Keratinocyte (primary cell): Measurements from ENCODE around the gene RIPK1. TPM values are rescaled to one million over a fixed set of nuclear protein-coding genes. Genes with fewer than 3 reads are reported as not detected.

Source experiments
- DNase-seq: peaks from one replicate; pipeline ENCODE4 v3.0.0-alpha.2; 2011; ENCODE audit warnings: low read depth, missing footprints, low spot score
- FAIRE-seq: peaks from 2 replicates; lab custom pipeline; 2011; peaks lifted over from hg19 to GRCh38; lab: Jason Lieb, UNC
- H2AFZ ChIP-seq: 2 replicates; pipeline ENCODE4 v1.6.0; 2012; ENCODE audit warnings: low read length, control low read depth, inconsistent platforms; ENCODE audit not compliant: control insufficient read depth
- H3K27ac ChIP-seq: 2 replicates; pipeline ENCODE4 v1.5.1; 2011; ENCODE audit warnings: low read length; ENCODE audit not compliant: control insufficient read depth, insufficient read depth
- H3K27me3 ChIP-seq: 3 replicates; pipeline ENCODE4 v1.6.0; 2011; ENCODE audit warnings: low read length; ENCODE audit not compliant: control insufficient read depth, insufficient read depth; ENCODE audit errors: extremely low read depth
- H3K36me3 ChIP-seq, 2 experiments: 2 replicates in 1 of 2; 3 replicates in 1 of 2; pipeline ENCODE4 v1.5.1; 2011; ENCODE audit warnings: low read length in 2 of 2, mild to moderate bottlenecking in 1 of 2; ENCODE audit not compliant: control insufficient read depth in 2 of 2, insufficient read depth in 2 of 2; ENCODE audit errors: extremely low read depth in 1 of 2
- H3K4me1 ChIP-seq: 3 replicates; pipeline ENCODE4 v1.5.1; 2011; ENCODE audit warnings: low read length; ENCODE audit not compliant: control insufficient read depth, insufficient read depth; ENCODE audit errors: extremely low read depth
- H3K4me2 ChIP-seq: 3 replicates; pipeline ENCODE4 v1.6.0; 2011; ENCODE audit warnings: low read depth, low read length; ENCODE audit not compliant: control insufficient read depth, insufficient read depth; ENCODE audit errors: extremely low read depth
- H3K4me3 ChIP-seq, 3 experiments: fragments of 200-600 bp in 1 of 3; sonication (generic) in 1 of 3; 2 replicates in 2 of 3; 3 replicates in 1 of 3; pipeline ENCODE4 v1.5.1; 2011 to 2016; ENCODE audit warnings: low read length in 3 of 3, mild to moderate bottlenecking in 3 of 3, control low read depth in 2 of 3, inconsistent platforms in 1 of 3, low read depth in 1 of 3, mixed read lengths in 1 of 3, mixed run types in 1 of 3, moderate library complexity in 1 of 3; ENCODE audit not compliant: control insufficient read depth in 2 of 3, insufficient read depth in 2 of 3; ENCODE audit errors: extremely low read depth in 1 of 3
- H3K79me2 ChIP-seq: 2 replicates; pipeline ENCODE4 v1.6.0; 2012; ENCODE audit warnings: low read length; ENCODE audit not compliant: control insufficient read depth, insufficient read depth
- H3K9ac ChIP-seq: 3 replicates; pipeline ENCODE4 v1.6.0; 2011; ENCODE audit warnings: low read length; ENCODE audit not compliant: control insufficient read depth, insufficient read depth; ENCODE audit errors: extremely low read depth
- H3K9me1 ChIP-seq: 3 replicates; pipeline ENCODE4 v1.6.0; 2011; ENCODE audit warnings: low read length; ENCODE audit not compliant: control insufficient read depth, insufficient read depth; ENCODE audit errors: extremely low read depth
- H3K9me3 ChIP-seq: 2 replicates; pipeline ENCODE4 v1.5.1; 2012; ENCODE audit warnings: low read depth, low read length; ENCODE audit not compliant: control insufficient read depth
- H4K20me1 ChIP-seq: 3 replicates; pipeline ENCODE4 v1.6.0; 2011; ENCODE audit warnings: low read length; ENCODE audit not compliant: control insufficient read depth, insufficient read depth; ENCODE audit errors: extremely low read depth
- CTCF ChIP-seq, 3 experiments: IDR thresholded peaks in 1 of 3; conservative IDR thresholded peaks in 1 of 3; optimal IDR thresholded peaks in 1 of 3; 2 replicates in 2 of 3; 3 replicates in 1 of 3; pipeline versions ENCODE3 to v1.5.1; 2011; ENCODE audit warnings: low read length in 3 of 3, mild to moderate bottlenecking in 3 of 3, moderate library complexity in 2 of 3, control low read depth in 1 of 3, inconsistent platforms in 1 of 3; ENCODE audit not compliant: insufficient read depth in 2 of 3; ENCODE audit errors: extremely low read depth in 1 of 3
- EZH2 ChIP-seq: IDR thresholded peaks from one replicate; pipeline ENCODE4 v1.6.1; 2012; ENCODE audit warnings: inconsistent platforms, mild to moderate bottlenecking, low read length, moderate library complexity
- dilution Hi-C: fragments of 300-500 bp; cut with MboI; formaldehyde crosslinking; loops from one replicate; pipeline ENCODE4 v1.7.0; 2020; ENCODE audit warnings: low sequenced_read_pairs; ENCODE audit not compliant: extremely low pct_ligation_motif_present
- polyA plus RNA-seq, 5 experiments: library from polyadenylated mRNA; depleted of rRNA in 3 of 5; stranded (reverse) in 3 of 5; stranded (forward) in 1 of 5; unstranded in 1 of 5; fragments of >200 nt; gene quantifications; 1 replicate in 1 of 5; 2 replicates in 3 of 5; 3 replicates in 1 of 5; pipeline versions ENCODE4 v1.2.1 to v1.2.3, GENCODE V29; 2011 to 2012; ENCODE audit warnings: missing spikeins in 2 of 5, low read depth in 1 of 5, low replicate concordance in 1 of 5

RIPK1 gene
- polyA plus RNA-seq, 1 donor (not counting 4 experiments of a cell fraction or from before 2014, with no cell fraction given): 13.8 TPM

DNA sequence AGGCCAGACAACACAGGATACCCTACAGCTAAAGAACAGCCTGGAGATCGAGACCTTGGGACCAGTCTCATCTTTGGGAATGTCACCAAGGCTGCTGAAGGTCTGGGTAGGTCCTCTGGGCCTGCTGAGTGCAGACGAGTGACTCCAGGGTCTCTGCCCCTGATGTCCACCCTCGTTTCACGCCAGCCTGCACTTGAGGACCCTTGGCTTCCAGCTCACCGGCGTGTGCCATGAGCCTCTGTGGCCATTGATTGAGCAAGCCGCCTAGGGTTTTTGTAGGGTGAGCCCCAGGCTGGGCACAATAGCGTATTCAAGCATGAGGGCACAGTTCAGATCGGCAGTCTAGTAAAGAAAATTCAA lies 54.5 kb downstream of the RIPK1 start:
- H3K27ac ChIP-seq: no peak overlapping the region
- H3K4me3 ChIP-seq: no peak overlapping the region
- H3K27me3 ChIP-seq: no peaks in the 10 kb centered on the region
- no peaks in the 10 kb centered on the region for H3K9me3 ChIP-seq
- peaks cover 0 to 2% of the 10 kb centered on the region in 2 experiments for H3K36me3 ChIP-seq
- no peak for FAIRE-seq
- peaks cover 3% of the 10 kb centered on the region for H3K79me2 ChIP-seq
- peaks cover 9% of the 10 kb centered on the region for H3K4me1 ChIP-seq
- H3K4me2 ChIP-seq: no peak overlapping the region
- no peaks in the 10 kb centered on the region for H3K9me1 ChIP-seq
- no peak overlapping the region for H2AFZ ChIP-seq
- TF ChIP-seq EZH2 (no peak), CTCF (optimal IDR thresholded peaks at IDR 0.05 in 1 of 3, IDR thresholded peaks at IDR 0.05 in 1 of 3, conservative IDR thresholded peaks at IDR 0.05 in 1 of 3; ENCODE audit: extremely low read depth in 1 of 3, insufficient read depth in 2 of 3, low read length in 3 of 3) (no peak)
- no peak for DNase-seq
- no peak overlapping the region for H3K9ac ChIP-seq
- dilution Hi-C loops: no loop called here
- no peaks in the 10 kb centered on the region for H4K20me1 ChIP-seq

GRCh38 chr6:3124667-3125066 lies 56.4 kb downstream of the RIPK1 start:
- H3K36me3 ChIP-seq: peaks cover 0 to 4% of the 10 kb centered on the region in 2 experiments
- DNase-seq (no peak), FAIRE-seq (no peak)
- no peak overlapping the region for H2AFZ ChIP-seq
- H3K4me3 ChIP-seq: no peak overlapping the region
- H3K9me3 ChIP-seq: no peaks in the 10 kb centered on the region
- H3K9ac ChIP-seq: no peak overlapping the region
- no peaks in the 10 kb centered on the region for H3K9me1 ChIP-seq
- no peaks in the 10 kb centered on the region for H3K4me1 ChIP-seq
- no peaks in the 10 kb centered on the region for H4K20me1 ChIP-seq
- no peaks in the 10 kb centered on the region for H3K79me2 ChIP-seq
- no peak for TF ChIP-seq CTCF (optimal IDR thresholded peaks at IDR 0.05 in 1 of 3, IDR thresholded peaks at IDR 0.05 in 1 of 3, conservative IDR thresholded peaks at IDR 0.05 in 1 of 3; ENCODE audit: extremely low read depth in 1 of 3, insufficient read depth in 2 of 3, low read length in 3 of 3)
- no peak for TF ChIP-seq EZH2
- no peak overlapping the region for H3K27ac ChIP-seq
- no peaks in the 10 kb centered on the region for H3K27me3 ChIP-seq
- H3K4me2 ChIP-seq: no peak overlapping the region
- dilution Hi-C loops: no loop called here
